ENCODE measurements around the gene CYB561D1. TPM values are rescaled to one million over a fixed set of nuclear protein-coding genes. Genes with fewer than 3 reads are reported as not detected.

Gene CYB561D1
- total RNA-seq, 1 donor from 2014 or later = 8.3 TPM

DNA sequence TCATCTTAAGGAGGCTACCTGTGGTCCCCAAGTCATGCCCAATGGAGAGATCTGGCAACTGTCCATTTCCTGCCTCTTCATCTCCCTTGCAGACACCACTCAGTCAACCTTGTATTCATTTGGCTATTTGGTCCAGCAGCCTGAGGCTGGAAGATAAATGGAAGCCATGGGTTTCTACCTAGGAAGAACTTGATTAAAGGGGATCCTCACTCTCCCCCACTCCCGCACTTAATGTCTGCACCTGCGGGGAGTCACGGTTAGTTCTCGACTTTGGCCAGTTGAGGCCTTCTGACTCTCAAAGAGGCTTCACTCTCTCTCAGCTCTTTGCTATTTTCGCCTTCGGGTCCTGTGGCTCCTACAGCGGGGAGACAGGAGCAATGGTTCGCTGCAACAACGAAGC lies 18.6 kb upstream of the CYB561D1 start:
- peak; percentile 62 to 79 for DNase-seq (ENCODE audit: extremely low spot score in 2 of 2)
- no peaks in the 10 kb centered on the region for H3K27me3 ChIP-seq
- no peaks in the 10 kb centered on the region for H3K36me3 ChIP-seq
- no peaks in the 10 kb centered on the region for H3K9me3 ChIP-seq
- no peaks in the 10 kb centered on the region for H3K4me1 ChIP-seq
- no peak overlapping the region for H3K27ac ChIP-seq
- no peak overlapping the region for H3K4me3 ChIP-seq
- intact Hi-C loops (cut with DNase I) = no loop called here
- TF ChIP-seq, protein P1, sequence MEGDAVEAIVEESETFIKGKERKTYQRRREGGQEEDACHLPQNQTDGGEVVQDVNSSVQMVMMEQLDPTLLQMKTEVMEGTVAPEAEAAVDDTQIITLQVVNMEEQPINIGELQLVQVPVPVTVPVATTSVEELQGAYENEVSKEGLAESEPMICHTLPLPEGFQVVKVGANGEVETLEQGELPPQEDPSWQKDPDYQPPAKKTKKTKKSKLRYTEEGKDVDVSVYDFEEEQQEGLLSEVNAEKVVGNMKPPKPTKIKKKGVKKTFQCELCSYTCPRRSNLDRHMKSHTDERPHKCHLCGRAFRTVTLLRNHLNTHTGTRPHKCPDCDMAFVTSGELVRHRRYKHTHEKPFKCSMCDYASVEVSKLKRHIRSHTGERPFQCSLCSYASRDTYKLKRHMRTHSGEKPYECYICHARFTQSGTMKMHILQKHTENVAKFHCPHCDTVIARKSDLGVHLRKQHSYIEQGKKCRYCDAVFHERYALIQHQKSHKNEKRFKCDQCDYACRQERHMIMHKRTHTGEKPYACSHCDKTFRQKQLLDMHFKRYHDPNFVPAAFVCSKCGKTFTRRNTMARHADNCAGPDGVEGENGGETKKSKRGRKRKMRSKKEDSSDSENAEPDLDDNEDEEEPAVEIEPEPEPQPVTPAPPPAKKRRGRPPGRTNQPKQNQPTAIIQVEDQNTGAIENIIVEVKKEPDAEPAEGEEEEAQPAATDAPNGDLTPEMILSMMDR (IDR thresholded peaks at IDR 0.05) = no peak
- TF ChIP-seq POLR2A (IDR thresholded peaks at IDR 0.05) = no peak
- no peak for TF ChIP-seq POLR2AphosphoS5 (IDR thresholded peaks at IDR 0.05; ENCODE audit: insufficient read depth in 1 of 2, low read depth in 1 of 2)

GRCh38 chr1:109476825-109477224 lies 17.1 kb upstream of the CYB561D1 start:
- TF ChIP-seq, protein P1 (IDR thresholded peaks at IDR 0.05) = no peak
- TF ChIP-seq POLR2A (IDR thresholded peaks at IDR 0.05) = no peak
- no peak for TF ChIP-seq POLR2AphosphoS5 (IDR thresholded peaks at IDR 0.05; ENCODE audit: insufficient read depth in 1 of 2, low read depth in 1 of 2)
- H3K27ac ChIP-seq = no peak overlapping the region
- H3K27me3 ChIP-seq = no peaks in the 10 kb centered on the region
- no peaks in the 10 kb centered on the region for H3K36me3 ChIP-seq
- intact Hi-C loops (cut with DNase I) = no loop called here
- no peaks in the 10 kb centered on the region for H3K4me1 ChIP-seq
- DNase-seq (ENCODE audit: extremely low spot score in 2 of 2) = no peak
- H3K4me3 ChIP-seq = no peak overlapping the region
- H3K9me3 ChIP-seq = no peaks in the 10 kb centered on the region

DNA sequence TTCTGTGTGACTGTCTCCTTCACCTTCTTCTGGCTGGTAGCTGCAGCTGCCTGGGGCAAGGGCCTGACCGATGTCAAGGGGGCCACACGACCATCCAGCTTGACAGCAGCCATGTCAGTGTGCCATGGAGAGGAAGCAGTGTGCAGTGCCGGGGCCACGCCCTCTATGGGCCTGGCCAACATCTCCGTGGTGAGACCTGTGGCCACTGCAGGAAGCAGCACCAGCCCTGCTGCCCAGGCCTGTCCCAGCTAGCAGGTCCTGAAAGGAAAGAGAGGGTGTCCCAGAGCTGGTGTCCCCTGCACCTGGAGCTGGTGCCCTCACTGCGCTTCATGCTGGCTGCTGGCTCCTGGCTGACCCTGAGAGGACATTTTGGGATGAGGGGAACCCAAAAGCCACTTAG lies 16.1 kb upstream of the CYB561D1 start:
- Histone ChIP-seq H3K4me1 (peaks cover 2% of the 10 kb centered on the region), H3K27me3 (no peaks in the 10 kb centered on the region), H3K4me3 (no peak overlapping the region), H3K36me3 (no peaks in the 10 kb centered on the region), H3K27ac (no peak overlapping the region), H3K9me3 (no peaks in the 10 kb centered on the region)
- DNase-seq (ENCODE audit: extremely low spot score in 2 of 2) = no peak
- no peak for TF ChIP-seq POLR2A (IDR thresholded peaks at IDR 0.05)
- TF ChIP-seq, protein P1 (IDR thresholded peaks at IDR 0.05) = no peak
- no peak for TF ChIP-seq POLR2AphosphoS5 (IDR thresholded peaks at IDR 0.05; ENCODE audit: insufficient read depth in 1 of 2, low read depth in 1 of 2)
- intact Hi-C loops (cut with DNase I) = no loop called here

DNA sequence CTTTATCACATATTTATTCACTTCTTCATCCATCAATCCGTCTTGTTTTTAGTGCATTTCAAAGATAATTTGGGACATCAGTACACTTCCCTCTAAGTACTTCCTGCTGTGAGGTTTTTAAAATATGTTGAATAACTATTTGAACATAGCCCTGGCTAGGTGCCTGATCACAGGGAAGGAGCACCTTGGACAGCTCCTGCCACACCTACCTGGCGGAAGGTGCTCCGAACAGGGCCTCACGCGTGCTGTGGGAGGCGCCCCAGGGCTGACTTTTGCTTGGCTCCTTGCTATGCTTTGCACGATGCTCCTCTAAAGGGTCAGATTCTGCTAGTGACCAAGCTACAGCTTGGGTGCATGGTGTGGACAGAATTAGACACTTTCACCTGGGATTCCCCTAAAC lies 15.1 kb upstream of the CYB561D1 start:
- Histone ChIP-seq H3K4me3 (no peak overlapping the region), H3K4me1 (peaks cover 8% of the 10 kb centered on the region), H3K27ac (no peak overlapping the region), H3K9me3 (no peaks in the 10 kb centered on the region), H3K27me3 (no peaks in the 10 kb centered on the region), H3K36me3 (no peaks in the 10 kb centered on the region)
- no peak for DNase-seq (ENCODE audit: extremely low spot score in 2 of 2)
- intact Hi-C loops (cut with DNase I) = no loop called here
- TF ChIP-seq POLR2AphosphoS5 (IDR thresholded peaks at IDR 0.05; ENCODE audit: insufficient read depth in 1 of 2, low read depth in 1 of 2) (no peak), POLR2A (IDR thresholded peaks at IDR 0.05) (no peak)
- TF ChIP-seq, protein P1 (IDR thresholded peaks at IDR 0.05) = no peak

- no peak for DNase-seq (ENCODE audit: extremely low spot score in 2 of 2)
- peaks cover 10% of the 10 kb centered on the region for H3K4me1 ChIP-seq
Measured at GRCh38 chr1:109479311-109479710, 14.6 kb upstream of the CYB561D1 start.

DNA sequence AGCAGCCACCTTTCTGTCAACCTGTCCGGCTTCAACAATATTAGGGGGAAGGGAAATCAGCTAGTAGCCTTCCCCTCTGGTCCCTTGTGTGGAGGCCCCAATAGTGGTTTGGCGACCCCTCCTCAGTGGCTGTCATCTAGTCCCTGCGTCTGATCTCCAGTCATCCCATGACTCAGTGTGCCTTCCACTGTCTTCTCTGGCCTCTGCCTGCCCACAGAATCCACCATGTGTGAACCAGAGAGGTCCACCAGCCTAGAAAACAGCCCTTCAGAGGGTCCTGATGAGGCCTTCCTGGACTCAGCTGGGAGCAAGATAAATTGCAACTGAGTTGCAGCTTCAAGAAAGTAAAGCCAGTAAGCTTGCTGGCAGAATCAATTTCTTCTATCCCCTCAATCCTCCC lies 14.0 kb upstream of the CYB561D1 start:
- no peaks in the 10 kb centered on the region for H3K9me3 ChIP-seq
- no peak for DNase-seq (ENCODE audit: extremely low spot score in 2 of 2)
- no peak overlapping the region for H3K27ac ChIP-seq
- no peak overlapping the region for H3K4me3 ChIP-seq
- H3K27me3 ChIP-seq = no peaks in the 10 kb centered on the region
- TF ChIP-seq POLR2AphosphoS5 (IDR thresholded peaks at IDR 0.05; ENCODE audit: insufficient read depth in 1 of 2, low read depth in 1 of 2) = no peak
- TF ChIP-seq POLR2A (IDR thresholded peaks at IDR 0.05) = no peak
- TF ChIP-seq, protein P1 (IDR thresholded peaks at IDR 0.05) = no peak
- intact Hi-C loops (cut with DNase I) = no loop called here
- H3K4me1 ChIP-seq = peaks cover 16% of the 10 kb centered on the region
- H3K36me3 ChIP-seq = no peaks in the 10 kb centered on the region

More at GRCh38 chr1:109479311-109479710, 14.6 kb upstream of the CYB561D1 start:
- H3K27ac ChIP-seq = no peak overlapping the region
- H3K4me3 ChIP-seq = no peak overlapping the region
- H3K36me3 ChIP-seq = no peaks in the 10 kb centered on the region
- no peaks in the 10 kb centered on the region for H3K9me3 ChIP-seq
- intact Hi-C loops (cut with DNase I) = no loop called here
- no peaks in the 10 kb centered on the region for H3K27me3 ChIP-seq
- TF ChIP-seq POLR2A (IDR thresholded peaks at IDR 0.05) = no peak
